GM12873 (cell line): ENCODE data around the gene MROH9.

Experiments
- TF ChIP-seq, protein P1 (sequence below): IDR thresholded peaks from 2 replicates; pipeline ENCODE4 v1.5.1; 2012; ENCODE audit warnings: low read depth, mild to moderate bottlenecking, moderate library complexity, low read length, control low read depth; ENCODE audit not compliant: insufficient read depth; ENCODE audit errors: missing control alignments

MROH9 gene

GRCh38 chr1:170978371-170978910, 43.1 kb downstream of the MROH9 start:
- TF ChIP-seq, protein P1, sequence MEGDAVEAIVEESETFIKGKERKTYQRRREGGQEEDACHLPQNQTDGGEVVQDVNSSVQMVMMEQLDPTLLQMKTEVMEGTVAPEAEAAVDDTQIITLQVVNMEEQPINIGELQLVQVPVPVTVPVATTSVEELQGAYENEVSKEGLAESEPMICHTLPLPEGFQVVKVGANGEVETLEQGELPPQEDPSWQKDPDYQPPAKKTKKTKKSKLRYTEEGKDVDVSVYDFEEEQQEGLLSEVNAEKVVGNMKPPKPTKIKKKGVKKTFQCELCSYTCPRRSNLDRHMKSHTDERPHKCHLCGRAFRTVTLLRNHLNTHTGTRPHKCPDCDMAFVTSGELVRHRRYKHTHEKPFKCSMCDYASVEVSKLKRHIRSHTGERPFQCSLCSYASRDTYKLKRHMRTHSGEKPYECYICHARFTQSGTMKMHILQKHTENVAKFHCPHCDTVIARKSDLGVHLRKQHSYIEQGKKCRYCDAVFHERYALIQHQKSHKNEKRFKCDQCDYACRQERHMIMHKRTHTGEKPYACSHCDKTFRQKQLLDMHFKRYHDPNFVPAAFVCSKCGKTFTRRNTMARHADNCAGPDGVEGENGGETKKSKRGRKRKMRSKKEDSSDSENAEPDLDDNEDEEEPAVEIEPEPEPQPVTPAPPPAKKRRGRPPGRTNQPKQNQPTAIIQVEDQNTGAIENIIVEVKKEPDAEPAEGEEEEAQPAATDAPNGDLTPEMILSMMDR: no peak

GRCh38 chr1:170985406-170985805, 50.1 kb downstream of the MROH9 start:
- TF ChIP-seq, protein P1: no peak

DNA sequence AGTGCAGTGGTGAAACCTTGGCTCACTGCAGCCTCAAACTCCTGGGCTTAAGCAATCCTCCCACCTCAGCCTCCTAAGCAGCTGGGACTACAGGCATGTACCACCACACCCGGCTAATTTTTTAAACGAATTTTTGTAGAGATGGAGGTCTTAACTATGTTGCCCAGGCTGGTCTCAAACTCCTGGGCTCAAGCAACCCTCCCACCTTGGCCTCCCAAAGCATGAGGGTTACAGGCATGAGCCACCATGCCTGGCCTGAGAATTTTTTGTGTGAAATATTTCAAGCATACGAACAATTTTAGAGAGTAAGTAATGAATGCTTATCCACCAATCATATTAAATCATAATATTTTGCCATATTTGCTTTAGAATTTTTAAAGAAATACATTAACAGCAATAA, 51.6 kb downstream of the MROH9 start:
- TF ChIP-seq, protein P1: no peak

GRCh38 chr1:170987424-170987823, 52.1 kb downstream of the MROH9 start:
- TF ChIP-seq, protein P1: no peak

DNA sequence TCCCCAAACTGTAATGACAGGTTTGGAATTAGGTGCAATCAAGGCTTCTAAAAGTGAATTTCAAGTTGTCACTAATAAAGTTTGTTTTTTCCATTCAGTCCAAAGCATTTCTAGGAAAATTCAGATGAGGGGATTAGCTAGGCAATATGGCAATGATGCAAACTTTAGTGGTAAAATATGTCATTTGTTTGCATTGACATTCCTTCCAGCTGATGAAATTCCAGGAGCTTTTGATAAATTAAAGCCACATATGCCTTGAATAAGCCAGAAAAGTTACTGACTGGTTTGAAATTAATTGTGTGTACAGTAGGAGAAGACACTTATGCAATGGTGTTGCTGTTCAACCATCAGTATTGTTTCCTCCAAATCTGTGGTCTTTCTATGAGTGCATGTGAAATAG, 57.8 kb downstream of the MROH9 start:
- TF ChIP-seq, protein P1: no peak

- TF ChIP-seq, protein P1: no peak
Measured at GRCh38 chr1:170993717-170994116, 58.4 kb downstream of the MROH9 start.

DNA sequence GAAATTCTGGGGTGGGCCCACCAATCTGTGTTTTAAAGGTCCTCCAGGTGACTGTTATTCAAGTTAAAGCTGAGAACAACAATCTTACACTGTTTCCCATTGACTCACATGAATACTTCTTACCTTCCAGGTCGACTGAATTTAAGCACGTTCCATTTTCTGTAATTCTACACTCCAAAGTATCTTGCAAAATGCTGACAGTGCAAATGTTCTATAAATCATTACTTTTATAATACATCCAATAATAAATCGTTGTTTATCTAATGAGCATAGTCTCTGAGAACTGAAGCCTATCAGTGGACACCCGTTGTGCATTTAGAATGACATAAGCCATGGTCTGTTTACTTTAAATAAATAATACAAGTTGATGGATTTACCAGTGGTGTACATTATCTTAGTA, 79.5 kb downstream of the MROH9 start:
- TF ChIP-seq, protein P1: no peak

DNA sequence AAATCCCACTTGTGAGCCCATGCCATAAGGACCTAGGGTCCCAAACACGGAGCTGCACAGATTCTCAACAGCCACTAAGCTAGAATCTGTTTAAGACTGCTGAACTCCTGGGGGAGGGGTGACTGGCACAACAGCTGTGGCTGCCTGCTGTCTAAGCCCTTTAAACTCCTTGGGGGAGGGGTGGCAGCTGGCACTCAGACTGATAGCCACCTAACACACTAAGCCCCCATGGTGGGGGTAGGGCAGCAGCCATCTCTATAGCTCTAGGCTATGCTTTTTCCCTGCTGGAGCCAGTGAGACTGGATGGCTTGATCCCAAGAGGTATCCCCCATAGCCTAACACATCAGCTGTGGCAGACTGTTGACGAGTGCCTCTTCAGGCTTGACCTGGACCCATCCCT, 82.1 kb downstream of the MROH9 start:
- TF ChIP-seq, protein P1: no peak
